Measurements from ENCODE around the gene TMEM222. TPM values are rescaled to one million over a fixed set of nuclear protein-coding genes. Genes with fewer than 3 reads are reported as not detected.

The TMEM222 gene
- polyA plus RNA-seq, 1 donor (not counting 4 experiments of a cell fraction or from before 2014, with no cell fraction given), result 23.7 TPM

DNA sequence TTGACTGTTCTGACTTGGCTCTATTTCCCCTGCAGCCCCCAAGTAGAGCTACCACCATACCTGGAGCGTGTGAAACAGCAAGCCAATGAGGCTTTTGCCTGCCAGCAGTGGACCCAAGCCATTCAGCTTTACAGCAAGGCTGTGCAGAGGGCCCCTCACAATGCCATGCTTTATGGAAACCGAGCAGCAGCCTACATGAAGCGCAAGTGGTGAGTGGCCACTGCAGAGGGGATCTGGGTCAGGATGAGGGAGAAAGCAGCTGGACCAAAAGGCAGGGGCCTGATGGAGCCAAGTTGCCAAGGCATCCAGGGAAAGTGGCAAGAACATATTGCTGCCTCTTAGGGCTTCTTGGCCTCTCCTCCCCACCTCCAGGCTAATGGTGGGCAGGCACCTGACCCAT lies 24.1 kb upstream of the TMEM222 start:
- Histone ChIP-seq H3K9me3 (ENCODE audit: control insufficient read depth, low read depth, low read length) (no peaks in the 10 kb centered on the region), H3K79me2 (ENCODE audit: control insufficient read depth, insufficient read depth, low read length) (no peaks in the 10 kb centered on the region), H3K9me1 (ENCODE audit: control insufficient read depth, extremely low read depth, insufficient read depth, low read length) (no peaks in the 10 kb centered on the region), H3K9ac (ENCODE audit: control insufficient read depth, extremely low read depth, insufficient read depth, low read length) (no peak overlapping the region), H3K4me2 (ENCODE audit: control insufficient read depth, extremely low read depth, insufficient read depth, low read depth, low read length) (no peak overlapping the region), H3K4me1 (ENCODE audit: control insufficient read depth, extremely low read depth, insufficient read depth, low read length) (peaks cover 28% of the 10 kb centered on the region), H3K27me3 (ENCODE audit: control insufficient read depth, extremely low read depth, insufficient read depth, low read length) (no peaks in the 10 kb centered on the region), H2AFZ (ENCODE audit: control insufficient read depth, low read length) (no peak overlapping the region), H3K27ac (ENCODE audit: control insufficient read depth, insufficient read depth, low read length) (no peak overlapping the region), H3K4me3 (ENCODE audit: control insufficient read depth in 2 of 3, extremely low read depth in 1 of 3, insufficient read depth in 2 of 3, low read depth in 1 of 3, low read length in 3 of 3) (no peak overlapping the region), H4K20me1 (ENCODE audit: control insufficient read depth, extremely low read depth, insufficient read depth, low read length) (no peaks in the 10 kb centered on the region), H3K36me3 (ENCODE audit: control insufficient read depth in 2 of 2, extremely low read depth in 1 of 2, insufficient read depth in 2 of 2, low read length in 2 of 2) (peaks cover 6 to 13% of the 10 kb centered on the region in 2 experiments)
- dilution Hi-C loops (cut with MboI; ENCODE audit: extremely low pct_ligation_motif_present, low sequenced_read_pairs), result loop anchor here (25.0 kb wide), 1 partner anchor 261 kb away; no protein-coding TSS in a partner anchor
- FAIRE-seq, result no peak
- TF ChIP-seq, protein P1, sequence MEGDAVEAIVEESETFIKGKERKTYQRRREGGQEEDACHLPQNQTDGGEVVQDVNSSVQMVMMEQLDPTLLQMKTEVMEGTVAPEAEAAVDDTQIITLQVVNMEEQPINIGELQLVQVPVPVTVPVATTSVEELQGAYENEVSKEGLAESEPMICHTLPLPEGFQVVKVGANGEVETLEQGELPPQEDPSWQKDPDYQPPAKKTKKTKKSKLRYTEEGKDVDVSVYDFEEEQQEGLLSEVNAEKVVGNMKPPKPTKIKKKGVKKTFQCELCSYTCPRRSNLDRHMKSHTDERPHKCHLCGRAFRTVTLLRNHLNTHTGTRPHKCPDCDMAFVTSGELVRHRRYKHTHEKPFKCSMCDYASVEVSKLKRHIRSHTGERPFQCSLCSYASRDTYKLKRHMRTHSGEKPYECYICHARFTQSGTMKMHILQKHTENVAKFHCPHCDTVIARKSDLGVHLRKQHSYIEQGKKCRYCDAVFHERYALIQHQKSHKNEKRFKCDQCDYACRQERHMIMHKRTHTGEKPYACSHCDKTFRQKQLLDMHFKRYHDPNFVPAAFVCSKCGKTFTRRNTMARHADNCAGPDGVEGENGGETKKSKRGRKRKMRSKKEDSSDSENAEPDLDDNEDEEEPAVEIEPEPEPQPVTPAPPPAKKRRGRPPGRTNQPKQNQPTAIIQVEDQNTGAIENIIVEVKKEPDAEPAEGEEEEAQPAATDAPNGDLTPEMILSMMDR (optimal IDR thresholded peaks at IDR 0.05 in 1 of 3, IDR thresholded peaks at IDR 0.05 in 1 of 3, conservative IDR thresholded peaks at IDR 0.05 in 1 of 3; ENCODE audit: extremely low read depth in 1 of 3, insufficient read depth in 2 of 3, low read length in 3 of 3), result no peak
- TF ChIP-seq EZH2 (IDR thresholded peaks at IDR 0.05; ENCODE audit: low read length), result no peak
- DNase-seq (ENCODE audit: low read depth, low spot score), result no peak

DNA sequence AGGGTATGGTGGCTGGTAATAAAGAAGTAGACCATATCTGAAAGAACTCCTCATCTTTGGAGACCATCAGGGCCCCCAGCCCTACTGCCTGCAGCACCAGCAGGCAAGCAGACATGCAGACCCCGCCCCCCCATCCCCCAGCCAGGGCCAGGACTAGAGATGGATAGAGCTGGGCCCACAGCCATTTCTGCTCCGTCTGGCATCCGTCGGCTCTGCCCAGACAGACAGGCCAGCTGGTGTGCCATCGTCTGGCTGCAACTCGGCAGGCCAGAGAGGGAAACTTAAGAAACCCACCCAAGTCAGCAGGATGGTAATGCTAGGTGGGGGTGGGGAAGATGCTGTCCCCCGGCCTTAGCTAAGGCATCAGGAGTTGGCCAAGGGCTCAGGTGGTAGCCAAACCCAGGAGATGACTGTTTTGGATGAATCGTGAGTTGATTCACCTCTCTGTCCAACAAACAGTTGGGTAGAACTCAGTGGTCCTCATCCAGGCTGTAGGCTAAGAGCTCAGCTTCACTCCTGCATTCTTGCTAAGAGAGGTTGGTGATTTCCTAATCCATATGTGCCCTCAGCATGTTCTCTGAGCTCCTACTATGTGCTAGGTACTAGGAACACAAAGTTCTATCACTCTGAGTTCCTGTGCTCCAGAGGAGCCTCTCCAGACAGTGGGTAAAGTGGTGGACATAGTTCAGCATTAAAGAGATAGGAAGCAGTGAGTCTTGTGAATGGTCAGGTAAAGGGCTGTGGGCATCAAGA lies 23.2 kb upstream of the TMEM222 start:
- H3K9me3 ChIP-seq (ENCODE audit: control insufficient read depth, low read depth, low read length), result no peaks in the 10 kb centered on the region
- no peaks in the 10 kb centered on the region for H3K27me3 ChIP-seq (ENCODE audit: control insufficient read depth, extremely low read depth, insufficient read depth, low read length)
- peak overlapping the region; percentile 90 for H2AFZ ChIP-seq (ENCODE audit: control insufficient read depth, low read length)
- H3K9me1 ChIP-seq (ENCODE audit: control insufficient read depth, extremely low read depth, insufficient read depth, low read length), result no peaks in the 10 kb centered on the region
- H3K4me2 ChIP-seq (ENCODE audit: control insufficient read depth, extremely low read depth, insufficient read depth, low read depth, low read length), result peak overlapping the region; percentile 87
- FAIRE-seq (no peak), DNase-seq (ENCODE audit: low read depth, low spot score) (no peak)
- H4K20me1 ChIP-seq (ENCODE audit: control insufficient read depth, extremely low read depth, insufficient read depth, low read length), result no peaks in the 10 kb centered on the region
- peak overlapping the region; percentile 78 for H3K27ac ChIP-seq (ENCODE audit: control insufficient read depth, insufficient read depth, low read length)
- dilution Hi-C loops (cut with MboI; ENCODE audit: extremely low pct_ligation_motif_present, low sequenced_read_pairs), result loop anchor here (25.0 kb wide), 1 partner anchor 262 kb away; no protein-coding TSS in a partner anchor
- no peaks in the 10 kb centered on the region for H3K79me2 ChIP-seq (ENCODE audit: control insufficient read depth, insufficient read depth, low read length)
- H3K4me1 ChIP-seq (ENCODE audit: control insufficient read depth, extremely low read depth, insufficient read depth, low read length), result peaks cover 28% of the 10 kb centered on the region
- peaks cover 6 to 13% of the 10 kb centered on the region in 2 experiments for H3K36me3 ChIP-seq (ENCODE audit: control insufficient read depth in 2 of 2, extremely low read depth in 1 of 2, insufficient read depth in 2 of 2, low read length in 2 of 2)
- H3K4me3 ChIP-seq (ENCODE audit: control insufficient read depth in 2 of 3, extremely low read depth in 1 of 3, insufficient read depth in 2 of 3, low read depth in 1 of 3, low read length in 3 of 3), result peak overlapping the region in 1 of 3 experiments; percentile 42
- peak overlapping the region; percentile 40 for H3K9ac ChIP-seq (ENCODE audit: control insufficient read depth, extremely low read depth, insufficient read depth, low read length)
- TF ChIP-seq, protein P1 (optimal IDR thresholded peaks at IDR 0.05 in 1 of 3, IDR thresholded peaks at IDR 0.05 in 1 of 3, conservative IDR thresholded peaks at IDR 0.05 in 1 of 3; ENCODE audit: extremely low read depth in 1 of 3, insufficient read depth in 2 of 3, low read length in 3 of 3), result no peak
- no peak for TF ChIP-seq EZH2 (IDR thresholded peaks at IDR 0.05; ENCODE audit: low read length)

All from keratinocyte (primary cell).